GM19023 (cell line): Measurements from ENCODE around the gene FAM168A.

Source experiments
- ATAC-seq: cut with Tn5 transposase; IDR thresholded peaks from one replicate; pipeline ENCODE4 v1.9.1; 2021; ENCODE audit warnings: mild to moderate bottlenecking, moderate library complexity; ENCODE audit not compliant: unreplicated experiment

FAM168A gene

GRCh38 chr11:73597956-73598718 is at the start of gene FAM168A:
Gene FAM168A (minus strand): TSS chr11:73598112. CDS start chr11:73468474, 129,638 bp downstream.
- peak; percentile 85 for ATAC-seq

- ATAC-seq: peak; percentile 93
Observed at GRCh38 chr11:73647459-73648100, 49.7 kb upstream of the FAM168A start.

GRCh38 chr11:73645972-73646631 is 48.2 kb upstream of the FAM168A start, which contains the start of gene PLEKHB1:
Gene PLEKHB1 (plus strand): TSS chr11:73646581. CDS start chr11:73646609, 28 bp downstream.
- ATAC-seq: no peak

GRCh38 chr11:73645121-73645969 is 47.4 kb upstream of the FAM168A start:
- no peak for ATAC-seq

GRCh38 chr11:73641668-73642067 is 43.8 kb upstream of the FAM168A start:
- ATAC-seq: no peak

GRCh38 chr11:73640592-73640991 is 42.7 kb upstream of the FAM168A start:
- no peak for ATAC-seq

GRCh38 chr11:73637012-73637411 is 39.1 kb upstream of the FAM168A start:
- no peak for ATAC-seq

GRCh38 chr11:73636249-73636648 is 38.3 kb upstream of the FAM168A start:
- no peak for ATAC-seq

GRCh38 chr11:73635721-73636120 is 37.8 kb upstream of the FAM168A start:
- ATAC-seq: no peak

- ATAC-seq: no peak
Observed at GRCh38 chr11:73633999-73634398, 36.1 kb upstream of the FAM168A start.

GRCh38 chr11:73632996-73633395 is 35.1 kb upstream of the FAM168A start:
- no peak for ATAC-seq

- ATAC-seq: no peak
Observed at GRCh38 chr11:73629907-73630306, 32.0 kb upstream of the FAM168A start.

- ATAC-seq: no peak
Observed at GRCh38 chr11:73625696-73626318, 27.9 kb upstream of the FAM168A start.

GRCh38 chr11:73623686-73624085 is 25.8 kb upstream of the FAM168A start:
- no peak for ATAC-seq

- ATAC-seq: no peak
Observed at GRCh38 chr11:73622926-73623593, 25.1 kb upstream of the FAM168A start.

- no peak for ATAC-seq
Observed at GRCh38 chr11:73614591-73614990, 16.7 kb upstream of the FAM168A start.

GRCh38 chr11:73612601-73613140 is 14.8 kb upstream of the FAM168A start:
- ATAC-seq: no peak

GRCh38 chr11:73598719-73599379 is 937 bp upstream of the FAM168A start:
- peak; percentile 2 for ATAC-seq

GRCh38 chr11:73597336-73597955 is 466 bp downstream of the FAM168A start:
- ATAC-seq: no peak
